Vagina (tissue), 2 donors: ENCODE measurements around the gene LACTBL1. TPM values are rescaled to one million over a fixed set of nuclear protein-coding genes. Genes with fewer than 3 reads are reported as not detected.

Experiments used
- DNase-seq, 2 donors: peaks; one replicate each; pipeline ENCODE4 v3.0.0-alpha.2; 2017; ENCODE audit errors: extremely low spot score in 2 of 2
- H3K27ac ChIP-seq: fragments of 200-600 bp; sonication (generic); one replicate; pipeline ENCODE4 v1.5.1; 2019
- H3K27me3 ChIP-seq: fragments of 200-600 bp; sonication (generic); one replicate; pipeline ENCODE4 v1.5.1; 2019
- H3K36me3 ChIP-seq, 2 donors: fragments of 200-600 bp; sonication (generic); one replicate each; pipeline ENCODE4 v1.5.1; 2017 to 2019
- H3K4me1 ChIP-seq: fragments of 200-600 bp; sonication (generic); one replicate; pipeline ENCODE4 v1.5.1; 2019
- H3K4me3 ChIP-seq, 2 donors: fragments of 200-600 bp; sonication (generic); 1 replicate in 1 of 2; 2 replicates in 1 of 2; pipeline ENCODE4 v1.5.1; 2016 to 2019
- H3K9me3 ChIP-seq: fragments of 200-600 bp; sonication (generic); one replicate; pipeline ENCODE4 v1.5.1; 2019
- POLR2A ChIP-seq, 2 donors: fragments of 450-650 bp; IDR thresholded peaks; one replicate each; pipeline ENCODE4 v1.6.1; 2017; ENCODE audit warnings: antibody characterized with exemption in 2 of 2, mild to moderate bottlenecking in 2 of 2, moderate library complexity in 2 of 2
- POLR2AphosphoS5 ChIP-seq, 2 donors: sonication (generic); formaldehyde crosslinking; IDR thresholded peaks; one replicate each; pipeline ENCODE4 v1.9.0; 2017; ENCODE audit warnings: antibody characterized with exemption in 2 of 2, mild to moderate bottlenecking in 2 of 2, low read depth in 1 of 2; ENCODE audit not compliant: insufficient read depth in 1 of 2
- intact Hi-C: fragments of 100-400 bp; cut with DNase I; formaldehyde crosslinking; loops from one replicate; pipeline ENCODE4 v1.15.1; 2023
- total RNA-seq: library from RNA; depleted of rRNA; stranded (reverse); fragments of >200 nt; gene quantifications from one replicate; pipeline ENCODE4 v1.2.3, GENCODE V29; 2016
- TF ChIP-seq, protein P1 (sequence below), 3 experiments: fragments of 450-650 bp in 2 of 3; fragments of 200-600 bp in 1 of 3; sonication (generic) in 1 of 3; IDR thresholded peaks; one replicate each; pipeline ENCODE4 v1.5.1; 2017 to 2019; ENCODE audit warnings: antibody characterized with exemption in 3 of 3, mild to moderate bottlenecking in 2 of 3, moderate library complexity in 2 of 3

The LACTBL1 gene
- total RNA-seq, 1 donor from 2014 or later, result not detected

DNA sequence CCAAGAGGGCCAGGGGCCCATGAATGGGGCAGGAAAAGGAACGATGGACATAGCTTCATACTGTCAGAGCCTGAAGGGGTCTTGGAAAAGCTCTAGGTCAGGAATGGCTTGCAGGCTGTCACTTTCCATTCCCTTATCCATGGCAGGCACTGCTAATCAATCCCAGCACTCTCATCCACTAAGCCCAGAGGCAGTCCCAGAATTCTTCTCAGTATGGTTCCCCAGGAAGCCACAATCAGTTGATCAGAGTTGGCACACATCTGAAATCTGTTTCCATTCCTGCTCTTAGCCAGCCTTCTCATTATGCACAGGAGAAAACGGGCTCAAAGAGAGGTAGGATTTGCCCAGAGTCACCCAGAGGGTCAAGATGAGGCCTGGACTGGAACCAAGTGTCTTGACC is 65.7 kb downstream of the LACTBL1 start:
- H3K4me1 ChIP-seq, result no peaks in the 10 kb centered on the region
- intact Hi-C loops, result no loop called here
- H3K9me3 ChIP-seq, result no peaks in the 10 kb centered on the region
- no peak overlapping the region for H3K27ac ChIP-seq
- no peaks in the 10 kb centered on the region for H3K27me3 ChIP-seq
- H3K4me3 ChIP-seq, result no peak overlapping the region
- H3K36me3 ChIP-seq, result no peaks in the 10 kb centered on the region
- DNase-seq, result no peak
- TF ChIP-seq POLR2AphosphoS5 (IDR thresholded peaks at IDR 0.05; ENCODE audit: insufficient read depth in 1 of 2, low read depth in 1 of 2), result no peak
- TF ChIP-seq, protein P1, sequence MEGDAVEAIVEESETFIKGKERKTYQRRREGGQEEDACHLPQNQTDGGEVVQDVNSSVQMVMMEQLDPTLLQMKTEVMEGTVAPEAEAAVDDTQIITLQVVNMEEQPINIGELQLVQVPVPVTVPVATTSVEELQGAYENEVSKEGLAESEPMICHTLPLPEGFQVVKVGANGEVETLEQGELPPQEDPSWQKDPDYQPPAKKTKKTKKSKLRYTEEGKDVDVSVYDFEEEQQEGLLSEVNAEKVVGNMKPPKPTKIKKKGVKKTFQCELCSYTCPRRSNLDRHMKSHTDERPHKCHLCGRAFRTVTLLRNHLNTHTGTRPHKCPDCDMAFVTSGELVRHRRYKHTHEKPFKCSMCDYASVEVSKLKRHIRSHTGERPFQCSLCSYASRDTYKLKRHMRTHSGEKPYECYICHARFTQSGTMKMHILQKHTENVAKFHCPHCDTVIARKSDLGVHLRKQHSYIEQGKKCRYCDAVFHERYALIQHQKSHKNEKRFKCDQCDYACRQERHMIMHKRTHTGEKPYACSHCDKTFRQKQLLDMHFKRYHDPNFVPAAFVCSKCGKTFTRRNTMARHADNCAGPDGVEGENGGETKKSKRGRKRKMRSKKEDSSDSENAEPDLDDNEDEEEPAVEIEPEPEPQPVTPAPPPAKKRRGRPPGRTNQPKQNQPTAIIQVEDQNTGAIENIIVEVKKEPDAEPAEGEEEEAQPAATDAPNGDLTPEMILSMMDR (IDR thresholded peaks at IDR 0.05), result no peak
- no peak for TF ChIP-seq POLR2A (IDR thresholded peaks at IDR 0.05)

DNA sequence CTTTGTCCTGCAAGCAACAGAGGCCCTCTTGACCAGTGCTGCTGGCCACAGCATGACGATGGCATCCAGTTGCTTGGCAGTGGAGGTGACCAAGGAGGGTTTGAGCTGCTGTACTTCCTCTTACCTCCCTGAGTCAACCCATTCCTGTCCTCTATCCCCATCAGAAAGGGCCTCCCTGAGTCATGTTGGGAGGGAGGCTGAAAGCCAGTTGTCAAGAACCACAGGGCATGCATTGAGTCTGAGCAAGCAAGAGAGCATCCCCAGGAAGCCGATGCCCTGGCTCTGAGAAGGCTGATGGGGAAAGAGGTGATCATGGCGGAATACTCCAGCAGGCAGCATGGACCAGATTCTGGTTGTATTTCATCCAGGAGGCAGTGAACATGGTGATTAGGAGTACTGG is 69.6 kb downstream of the LACTBL1 start:
- intact Hi-C loops, result no loop called here
- no peak overlapping the region for H3K27ac ChIP-seq
- no peaks in the 10 kb centered on the region for H3K4me1 ChIP-seq
- H3K4me3 ChIP-seq, result no peak overlapping the region
- no peak for TF ChIP-seq POLR2AphosphoS5 (IDR thresholded peaks at IDR 0.05; ENCODE audit: insufficient read depth in 1 of 2, low read depth in 1 of 2)
- TF ChIP-seq POLR2A (IDR thresholded peaks at IDR 0.05), result no peak
- TF ChIP-seq, protein P1 (IDR thresholded peaks at IDR 0.05), result no peak
- no peak for DNase-seq
- no peaks in the 10 kb centered on the region for H3K36me3 ChIP-seq
- no peaks in the 10 kb centered on the region for H3K9me3 ChIP-seq
- H3K27me3 ChIP-seq, result no peaks in the 10 kb centered on the region

Other genes with a start within 250 kb of the LACTBL1 start
- gene TEX46, start 43.0 kb upstream of the LACTBL1 start, total RNA-seq, result not detected
- gene KDM1A, start 46.6 kb upstream of the LACTBL1 start, total RNA-seq, result 52.3 TPM
- gene LUZP1, start 196.0 kb upstream of the LACTBL1 start, total RNA-seq, result 23.8 TPM
- gene HTR1D, start 244.6 kb upstream of the LACTBL1 start, total RNA-seq, result not detected